ENCODE measurements around the gene SEPSECS.

- TF ChIP-seq POLR2A (IDR thresholded peaks at IDR 0.05; ENCODE audit: low read length) = no peak
- no peak for TF ChIP-seq GATA1 (IDR thresholded peaks at IDR 0.05; ENCODE audit: low read depth, low read length)
Measured at GRCh38 chr4:25088093-25088952, 71.9 kb downstream of the SEPSECS start.

Measured in erythroblast (primary cell).